GM13977 (cell line): ENCODE results near the gene PRKCE.

Experiments used
- DNase-seq: peaks from one replicate; pipeline ENCODE4 v3.0.0; 2012; ENCODE audit warnings: low spot score
- in situ Hi-C: fragments of 300-500 bp; cut with MboI; formaldehyde crosslinking; loops from one replicate; pipeline ENCODE4 v1.12.0; 2022; ENCODE audit warnings: low sequenced_read_pairs, low pct_unique_long_range_greater_than_20kb, mixed read lengths, inconsistent platforms; ENCODE audit not compliant: unreplicated experiment
- TF ChIP-seq, protein P1 (sequence below): IDR thresholded peaks from 2 replicates; pipeline ENCODE4 v1.5.1; 2012; ENCODE audit warnings: mild to moderate bottlenecking, control low read depth; ENCODE audit not compliant: insufficient read depth; ENCODE audit errors: extremely low read depth, missing control alignments

The PRKCE gene

DNA sequence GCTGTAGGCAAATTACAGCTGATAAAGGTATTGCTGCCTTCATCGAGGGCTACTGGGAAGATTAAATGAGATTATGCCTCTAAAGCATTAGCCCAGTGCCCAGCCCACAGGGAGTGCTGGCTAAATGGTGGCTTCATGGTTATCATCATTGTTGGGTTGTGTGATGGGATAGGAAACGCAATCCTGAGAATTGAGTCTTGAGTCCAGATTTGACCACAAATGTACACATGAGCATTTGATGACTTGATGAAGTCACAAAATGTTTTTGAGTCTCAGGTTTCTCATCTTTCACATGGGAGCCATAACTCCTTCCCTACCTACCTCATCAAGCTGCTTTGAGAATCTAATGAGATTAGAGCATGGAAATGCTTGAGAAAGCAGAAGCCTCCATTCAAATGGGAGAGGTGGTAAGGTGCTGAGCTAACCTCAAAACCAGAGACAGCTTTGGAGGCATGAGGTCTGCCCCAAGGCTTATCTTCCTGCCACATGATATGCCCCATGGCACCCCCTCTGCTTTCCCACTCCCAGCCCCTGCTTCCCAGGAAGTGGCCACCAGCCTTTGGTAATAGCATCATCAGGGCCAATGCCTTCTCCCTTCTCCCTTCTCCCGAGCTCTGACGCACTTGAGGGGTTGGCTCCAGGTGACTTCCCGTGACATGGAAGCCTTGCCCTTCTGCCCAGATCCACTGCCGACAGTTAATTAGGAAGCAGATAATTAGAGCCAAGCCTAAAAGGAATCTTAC lies 496.3 kb downstream of the PRKCE start:
- in situ Hi-C loops, result no loop called here
- TF ChIP-seq, protein P1, sequence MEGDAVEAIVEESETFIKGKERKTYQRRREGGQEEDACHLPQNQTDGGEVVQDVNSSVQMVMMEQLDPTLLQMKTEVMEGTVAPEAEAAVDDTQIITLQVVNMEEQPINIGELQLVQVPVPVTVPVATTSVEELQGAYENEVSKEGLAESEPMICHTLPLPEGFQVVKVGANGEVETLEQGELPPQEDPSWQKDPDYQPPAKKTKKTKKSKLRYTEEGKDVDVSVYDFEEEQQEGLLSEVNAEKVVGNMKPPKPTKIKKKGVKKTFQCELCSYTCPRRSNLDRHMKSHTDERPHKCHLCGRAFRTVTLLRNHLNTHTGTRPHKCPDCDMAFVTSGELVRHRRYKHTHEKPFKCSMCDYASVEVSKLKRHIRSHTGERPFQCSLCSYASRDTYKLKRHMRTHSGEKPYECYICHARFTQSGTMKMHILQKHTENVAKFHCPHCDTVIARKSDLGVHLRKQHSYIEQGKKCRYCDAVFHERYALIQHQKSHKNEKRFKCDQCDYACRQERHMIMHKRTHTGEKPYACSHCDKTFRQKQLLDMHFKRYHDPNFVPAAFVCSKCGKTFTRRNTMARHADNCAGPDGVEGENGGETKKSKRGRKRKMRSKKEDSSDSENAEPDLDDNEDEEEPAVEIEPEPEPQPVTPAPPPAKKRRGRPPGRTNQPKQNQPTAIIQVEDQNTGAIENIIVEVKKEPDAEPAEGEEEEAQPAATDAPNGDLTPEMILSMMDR, result no peak
- DNase-seq, result no peak

DNA sequence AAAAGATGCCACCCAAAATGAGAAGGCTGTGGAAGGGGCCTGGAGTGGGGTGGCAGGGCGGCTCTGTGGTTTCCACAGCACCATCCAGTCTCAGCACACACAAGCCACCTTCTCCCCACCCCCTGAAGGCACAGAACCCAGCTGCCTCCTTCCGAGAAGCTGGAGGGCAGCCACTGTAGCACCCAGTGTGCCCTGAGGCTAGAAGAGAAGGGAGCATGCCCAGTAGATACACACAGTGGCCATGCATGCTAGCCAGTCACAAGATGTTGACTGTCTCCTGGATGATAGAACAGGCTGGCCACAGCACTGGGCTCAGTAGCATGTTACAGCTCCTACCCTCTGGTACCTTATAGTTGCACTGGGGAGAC lies 496.9 kb downstream of the PRKCE start:
- in situ Hi-C loops, result no loop called here
- TF ChIP-seq, protein P1, result no peak
- no peak for DNase-seq

DNA sequence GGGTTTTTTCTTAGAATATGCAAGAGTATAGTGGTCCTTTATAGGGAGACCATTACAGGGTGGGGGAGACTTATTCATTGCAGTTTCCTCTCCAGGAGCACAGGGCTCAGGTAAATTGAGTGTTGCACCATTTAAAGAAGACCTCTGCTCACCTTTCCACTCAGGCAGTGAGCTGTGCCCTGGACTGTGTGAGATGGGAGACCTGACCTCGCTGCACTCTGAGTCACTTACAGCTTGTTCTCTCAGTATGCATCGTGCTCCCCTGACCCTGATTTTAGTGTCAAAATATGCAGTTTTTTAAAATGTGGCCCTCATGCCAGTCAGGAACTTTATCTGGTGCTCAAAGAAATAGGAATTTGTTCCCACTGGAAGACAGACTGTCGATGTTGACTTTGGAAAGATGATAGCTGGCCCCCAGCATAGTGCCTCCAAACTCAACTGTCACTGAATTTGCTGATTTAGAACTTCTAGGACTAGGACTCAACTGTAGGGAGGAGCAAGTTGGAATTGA lies 499.0 kb downstream of the PRKCE start:
- TF ChIP-seq, protein P1, result no peak
- no peak for DNase-seq
- in situ Hi-C loops, result no loop called here

DNA sequence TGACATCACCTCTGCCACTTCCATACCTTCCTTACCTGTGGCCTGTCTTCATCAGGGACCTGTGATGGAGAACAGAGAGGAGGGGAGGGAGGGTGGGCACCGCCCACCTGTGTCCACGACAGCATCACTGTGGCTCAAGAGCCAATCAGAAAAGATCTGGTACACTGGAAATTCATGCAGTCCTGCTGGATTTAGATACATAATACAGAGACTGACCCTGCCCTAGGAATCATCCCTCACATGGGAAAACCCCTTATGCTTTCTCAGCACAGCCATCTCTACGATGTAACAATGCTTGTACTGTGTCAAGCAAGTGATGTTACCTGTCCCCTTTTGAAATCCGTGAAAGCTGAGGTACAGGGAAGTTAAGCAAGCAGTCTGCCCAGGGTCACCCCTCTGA lies 500.1 kb downstream of the PRKCE start:
- in situ Hi-C loops, result no loop called here
- no peak for DNase-seq
- TF ChIP-seq, protein P1, result no peak

DNA sequence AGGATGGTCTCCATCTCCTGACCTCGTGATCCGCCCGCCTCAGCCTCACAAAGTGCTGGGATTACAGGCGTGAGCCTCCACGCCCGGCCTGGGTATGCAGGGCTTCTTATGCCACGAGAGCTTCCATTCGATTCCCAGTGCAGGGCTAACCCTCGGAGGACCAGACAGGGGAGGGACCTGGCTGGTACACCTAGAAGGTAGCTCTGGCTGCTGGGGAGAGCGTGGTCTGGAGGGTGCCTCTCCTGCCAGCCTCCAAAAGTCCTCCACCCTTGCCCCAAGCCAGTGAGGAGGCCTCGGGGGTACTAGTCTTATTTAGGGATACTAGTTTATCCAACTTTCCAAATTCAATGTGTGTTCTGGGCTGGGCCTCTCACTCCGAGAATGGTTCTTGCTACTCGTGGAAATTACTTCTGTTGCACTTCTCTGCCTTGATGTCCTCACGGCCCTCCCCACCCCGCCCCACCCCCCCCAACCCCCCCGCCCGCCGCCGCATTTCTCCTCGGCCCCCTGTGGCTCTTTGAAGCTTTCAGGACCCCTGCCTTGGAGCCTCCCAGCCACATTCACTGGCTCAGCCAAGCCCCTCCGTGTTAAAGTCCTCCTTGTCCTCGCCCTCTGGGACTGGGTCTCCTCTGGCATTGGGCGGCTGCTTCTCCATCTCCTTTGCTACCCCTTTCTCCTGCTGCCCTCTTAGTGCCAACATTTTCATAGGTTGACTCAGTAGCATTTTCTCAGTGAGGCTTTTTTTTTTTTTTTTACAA lies 502.7 kb downstream of the PRKCE start:
- in situ Hi-C loops, result no loop called here
- DNase-seq, result no peak
- TF ChIP-seq, protein P1, result no peak

DNA sequence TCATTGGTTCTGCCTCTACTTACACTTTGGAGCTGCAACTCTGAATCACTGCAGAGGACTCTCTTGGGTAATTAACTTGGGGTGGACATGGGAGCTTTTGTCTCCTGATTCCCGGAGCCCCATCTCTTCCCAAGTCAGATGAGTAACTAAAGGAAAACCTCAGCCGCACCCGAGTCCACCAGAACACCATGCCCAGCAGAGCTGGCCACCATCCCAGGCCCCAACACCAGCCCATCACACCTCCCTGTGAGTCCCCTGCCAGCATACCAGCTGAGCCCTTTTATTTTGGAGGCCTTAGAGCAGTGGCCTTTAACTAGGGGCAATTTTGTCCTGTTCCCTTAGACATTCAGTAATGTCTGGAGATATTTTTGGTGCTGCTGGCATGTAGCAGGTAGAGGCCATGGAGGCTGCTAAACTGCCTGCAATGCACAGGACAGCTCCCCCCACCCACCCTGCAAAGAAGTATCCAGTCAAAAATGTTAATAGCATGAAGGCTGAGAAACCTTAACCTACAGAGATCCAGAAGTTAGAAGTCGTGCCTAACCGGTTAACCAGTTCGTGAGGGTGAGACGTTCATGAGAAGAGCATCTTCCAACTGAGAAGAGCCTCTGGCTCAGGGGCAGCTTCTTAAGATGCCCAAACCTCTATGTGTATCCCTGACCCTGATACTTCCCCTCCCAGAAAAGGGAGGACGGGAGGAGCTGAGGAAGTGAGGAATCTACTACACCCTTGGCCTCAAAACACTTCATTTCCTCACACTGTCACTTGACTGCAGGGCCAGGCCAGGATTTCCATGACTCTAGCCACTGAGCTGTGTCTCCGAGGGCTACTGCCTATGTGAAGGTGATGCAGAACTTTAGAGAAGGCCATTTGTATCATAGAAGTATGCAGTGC lies 505.8 kb downstream of the PRKCE start:
- in situ Hi-C loops, result no loop called here
- no peak for DNase-seq
- TF ChIP-seq, protein P1, result no peak
